ENCODE measurements around the gene SLC25A21.

GRCh38 chr14:37202812-37203211 is 30.4 kb upstream of the SLC25A21 start:
- TF ChIP-seq POLR2AphosphoS5 (IDR thresholded peaks at IDR 0.05; ENCODE audit: borderline replicate concordance, low read depth, low read length) (no peak), EZH2 (IDR thresholded peaks at IDR 0.05) (no peak)

Measured in SK-N-MC (cell line).